GM21529 (cell line): ENCODE data around the gene SRXN1.

Source experiments
- ATAC-seq: cut with Tn5 transposase; IDR thresholded peaks from one replicate; pipeline ENCODE4 v1.9.1; 2021; ENCODE audit not compliant: unreplicated experiment

The SRXN1 gene

GRCh38 chr20:609371-609964, 43.5 kb downstream of the SRXN1 start:
- ATAC-seq, result no peak

GRCh38 chr20:608970-609369, 44.0 kb downstream of the SRXN1 start:
- no peak for ATAC-seq

- no peak for ATAC-seq
Observed at GRCh38 chr20:607476-607875, 45.5 kb downstream of the SRXN1 start.

- no peak for ATAC-seq
Observed at GRCh38 chr20:605237-605636, 47.8 kb downstream of the SRXN1 start.

GRCh38 chr20:603116-603640, 49.8 kb downstream of the SRXN1 start:
- no peak for ATAC-seq

GRCh38 chr20:602111-602970, 50.7 kb downstream of the SRXN1 start:
- no peak for ATAC-seq

GRCh38 chr20:600736-601135, 52.3 kb downstream of the SRXN1 start:
- ATAC-seq, result no peak

- ATAC-seq, result no peak
Observed at GRCh38 chr20:600141-600540, 52.9 kb downstream of the SRXN1 start.

- ATAC-seq, result no peak
Observed at GRCh38 chr20:598133-598850, 54.7 kb downstream of the SRXN1 start.

- ATAC-seq, result no peak
Observed at GRCh38 chr20:597560-597959, 55.4 kb downstream of the SRXN1 start.
